ENCODE measurements around the gene MYH10.

Gene MYH10

GRCh38 chr17:8468127-8468526, 162.4 kb downstream of the MYH10 start:
- DNase-seq = no peak

- no peak for DNase-seq
Observed at GRCh38 chr17:8467527-8467926, 163.0 kb downstream of the MYH10 start.

GRCh38 chr17:8466873-8467272, 163.7 kb downstream of the MYH10 start:
- DNase-seq = no peak

- DNase-seq = no peak
Observed at GRCh38 chr17:8466456-8466855, 164.1 kb downstream of the MYH10 start.

GRCh38 chr17:8465759-8466158, 164.8 kb downstream of the MYH10 start:
- no peak for DNase-seq

GRCh38 chr17:8465356-8465755, 165.2 kb downstream of the MYH10 start:
- DNase-seq = no peak

- no peak for DNase-seq
Observed at GRCh38 chr17:8464941-8465340, 165.6 kb downstream of the MYH10 start.

GRCh38 chr17:8463099-8463498, 167.4 kb downstream of the MYH10 start:
- no peak for DNase-seq

- DNase-seq = no peak
Observed at GRCh38 chr17:8462564-8462963, 168.0 kb downstream of the MYH10 start.

GRCh38 chr17:8459831-8460230, 170.7 kb downstream of the MYH10 start:
- no peak for DNase-seq

GRCh38 chr17:8459107-8459506, 171.4 kb downstream of the MYH10 start:
- DNase-seq = no peak

GRCh38 chr17:8458128-8458527, 172.4 kb downstream of the MYH10 start:
- no peak for DNase-seq

- peak; percentile 36 for DNase-seq
Observed at GRCh38 chr17:8455665-8456209, 174.8 kb downstream of the MYH10 start.

GRCh38 chr17:8453326-8453725, 177.2 kb downstream of the MYH10 start:
- DNase-seq = no peak

GRCh38 chr17:8451933-8452614, 178.5 kb downstream of the MYH10 start:
- no peak for DNase-seq

- peak; percentile 60 for DNase-seq
Observed at GRCh38 chr17:8448310-8448709, 182.2 kb downstream of the MYH10 start.

- peak; percentile 67 for DNase-seq
Observed at GRCh38 chr17:8447799-8448198, 182.7 kb downstream of the MYH10 start.

- no peak for DNase-seq
Observed at GRCh38 chr17:8445536-8445935, 185.0 kb downstream of the MYH10 start.

- DNase-seq = peak; percentile 61
Observed at GRCh38 chr17:8444494-8444893, 186.0 kb downstream of the MYH10 start.

GRCh38 chr17:8443756-8444155, 186.8 kb downstream of the MYH10 start:
- no peak for DNase-seq

GRCh38 chr17:8442310-8442709, 188.2 kb downstream of the MYH10 start:
- no peak for DNase-seq

GRCh38 chr17:8441690-8442089, 188.8 kb downstream of the MYH10 start:
- DNase-seq = no peak

GRCh38 chr17:8439681-8440080, 190.8 kb downstream of the MYH10 start:
- DNase-seq = no peak

- DNase-seq = no peak
Observed at GRCh38 chr17:8438441-8438840, 192.1 kb downstream of the MYH10 start.

- DNase-seq = no peak
Observed at GRCh38 chr17:8436844-8437171, 193.7 kb downstream of the MYH10 start.
